ENCODE measurements around the gene TBC1D10A.

GRCh38 chr22:30354644-30355043 lies 27.9 kb upstream of the TBC1D10A start:
- TF ChIP-seq, protein P1, sequence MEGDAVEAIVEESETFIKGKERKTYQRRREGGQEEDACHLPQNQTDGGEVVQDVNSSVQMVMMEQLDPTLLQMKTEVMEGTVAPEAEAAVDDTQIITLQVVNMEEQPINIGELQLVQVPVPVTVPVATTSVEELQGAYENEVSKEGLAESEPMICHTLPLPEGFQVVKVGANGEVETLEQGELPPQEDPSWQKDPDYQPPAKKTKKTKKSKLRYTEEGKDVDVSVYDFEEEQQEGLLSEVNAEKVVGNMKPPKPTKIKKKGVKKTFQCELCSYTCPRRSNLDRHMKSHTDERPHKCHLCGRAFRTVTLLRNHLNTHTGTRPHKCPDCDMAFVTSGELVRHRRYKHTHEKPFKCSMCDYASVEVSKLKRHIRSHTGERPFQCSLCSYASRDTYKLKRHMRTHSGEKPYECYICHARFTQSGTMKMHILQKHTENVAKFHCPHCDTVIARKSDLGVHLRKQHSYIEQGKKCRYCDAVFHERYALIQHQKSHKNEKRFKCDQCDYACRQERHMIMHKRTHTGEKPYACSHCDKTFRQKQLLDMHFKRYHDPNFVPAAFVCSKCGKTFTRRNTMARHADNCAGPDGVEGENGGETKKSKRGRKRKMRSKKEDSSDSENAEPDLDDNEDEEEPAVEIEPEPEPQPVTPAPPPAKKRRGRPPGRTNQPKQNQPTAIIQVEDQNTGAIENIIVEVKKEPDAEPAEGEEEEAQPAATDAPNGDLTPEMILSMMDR (conservative IDR thresholded peaks at IDR 0.05 in 1 of 2, IDR thresholded peaks at IDR 0.05 in 1 of 2; ENCODE audit: extremely low read depth in 1 of 2, insufficient read depth in 1 of 2, low read depth in 1 of 2, low read length in 2 of 2), result no peak
- no peak for TF ChIP-seq EZH2 (IDR thresholded peaks at IDR 0.05; ENCODE audit: borderline replicate concordance, low read length)

All from mammary epithelial cell (primary cell).